ENCODE data around the gene OSBPL8. TPM values are rescaled to one million over a fixed set of nuclear protein-coding genes. Genes with fewer than 3 reads are reported as not detected.

OSBPL8 gene
- total and polyA plus RNA-seq, 2 donors (not counting 1 experiment from before 2014, with no cell fraction given): 89.6 to 240 TPM

DNA sequence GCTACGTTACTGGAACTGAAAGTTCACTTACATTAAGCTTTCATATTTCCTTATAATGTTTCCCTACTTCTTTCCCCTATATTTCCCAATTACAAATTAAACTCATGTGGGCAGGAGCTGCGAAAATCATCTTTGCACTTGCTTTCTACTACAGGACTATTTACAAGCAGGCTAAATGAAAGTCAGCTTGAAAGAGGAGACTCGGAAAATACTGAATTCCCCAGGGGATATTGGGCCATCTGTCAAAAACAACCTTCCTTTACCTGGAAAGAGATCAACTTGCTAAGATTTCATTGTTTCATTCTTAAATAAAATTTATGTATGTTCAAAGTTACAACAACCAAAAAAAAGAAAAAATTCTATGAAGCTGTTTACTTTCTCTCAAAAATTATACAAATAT is 118.6 kb downstream of the OSBPL8 start:
- Histone ChIP-seq H4K20me1 (ENCODE audit: control insufficient read depth, extremely low read depth, insufficient read depth, low read length) (no peaks in the 10 kb centered on the region), H3K27me3 (ENCODE audit: control insufficient read depth, insufficient read depth, low read length) (no peaks in the 10 kb centered on the region), H3K27ac (ENCODE audit: insufficient read depth, low read length) (no peak overlapping the region), H3K9me3 (ENCODE audit: control insufficient read depth, insufficient read depth, low read depth, low read length) (no peaks in the 10 kb centered on the region), H3K4me2 (ENCODE audit: extremely low read depth, insufficient read depth, low read length) (no peak overlapping the region), H3K79me2 (ENCODE audit: control insufficient read depth, insufficient read depth, low read length) (peaks cover 7% of the 10 kb centered on the region), H2AFZ (ENCODE audit: low read length) (no peak overlapping the region), H3K4me3 (replicated peaks in 1 of 4; ENCODE audit: control extremely low read depth in 1 of 4, insufficient read depth in 1 of 4, low read depth in 3 of 4, low read length in 4 of 4) (no peak overlapping the region), H3K9ac (ENCODE audit: insufficient read depth, low read length) (no peak overlapping the region), H3K36me3 (ENCODE audit: control insufficient read depth, insufficient read depth, low read length) (no peaks in the 10 kb centered on the region), H3K4me1 (ENCODE audit: control insufficient read depth, extremely low read depth, insufficient read depth, low read length) (peaks cover under 1% of the 10 kb centered on the region)
- TF ChIP-seq EZH2 (IDR thresholded peaks at IDR 0.05; ENCODE audit: low read length, missing control alignments): no peak
- TF ChIP-seq, protein P1, sequence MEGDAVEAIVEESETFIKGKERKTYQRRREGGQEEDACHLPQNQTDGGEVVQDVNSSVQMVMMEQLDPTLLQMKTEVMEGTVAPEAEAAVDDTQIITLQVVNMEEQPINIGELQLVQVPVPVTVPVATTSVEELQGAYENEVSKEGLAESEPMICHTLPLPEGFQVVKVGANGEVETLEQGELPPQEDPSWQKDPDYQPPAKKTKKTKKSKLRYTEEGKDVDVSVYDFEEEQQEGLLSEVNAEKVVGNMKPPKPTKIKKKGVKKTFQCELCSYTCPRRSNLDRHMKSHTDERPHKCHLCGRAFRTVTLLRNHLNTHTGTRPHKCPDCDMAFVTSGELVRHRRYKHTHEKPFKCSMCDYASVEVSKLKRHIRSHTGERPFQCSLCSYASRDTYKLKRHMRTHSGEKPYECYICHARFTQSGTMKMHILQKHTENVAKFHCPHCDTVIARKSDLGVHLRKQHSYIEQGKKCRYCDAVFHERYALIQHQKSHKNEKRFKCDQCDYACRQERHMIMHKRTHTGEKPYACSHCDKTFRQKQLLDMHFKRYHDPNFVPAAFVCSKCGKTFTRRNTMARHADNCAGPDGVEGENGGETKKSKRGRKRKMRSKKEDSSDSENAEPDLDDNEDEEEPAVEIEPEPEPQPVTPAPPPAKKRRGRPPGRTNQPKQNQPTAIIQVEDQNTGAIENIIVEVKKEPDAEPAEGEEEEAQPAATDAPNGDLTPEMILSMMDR (conservative IDR thresholded peaks at IDR 0.05 in 1 of 2, IDR thresholded peaks at IDR 0.05 in 1 of 2; ENCODE audit: low read depth in 1 of 2, low read length in 2 of 2): no peak
- DNase-seq (ENCODE audit: low read depth in 2 of 2): no peak

DNA sequence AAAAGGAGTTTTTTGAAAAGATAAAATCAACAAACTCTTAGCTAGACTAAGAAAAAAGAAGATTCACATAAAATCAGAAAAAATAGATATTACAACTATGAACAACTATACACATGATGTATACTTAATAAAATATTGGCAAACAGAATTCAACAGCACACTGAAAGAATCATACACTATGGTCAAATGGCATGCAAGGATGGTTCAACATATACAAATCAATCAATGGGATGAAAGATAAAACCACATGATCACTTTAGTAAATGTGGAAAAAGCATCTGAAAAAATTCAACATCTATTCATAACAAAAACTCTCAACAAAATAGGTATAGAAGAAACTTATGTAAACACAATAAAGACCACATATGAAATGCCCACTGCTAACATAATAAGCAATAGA is 126.8 kb downstream of the OSBPL8 start:
- TF ChIP-seq, protein P1 (conservative IDR thresholded peaks at IDR 0.05 in 1 of 2, IDR thresholded peaks at IDR 0.05 in 1 of 2; ENCODE audit: low read depth in 1 of 2, low read length in 2 of 2): no peak
- TF ChIP-seq EZH2 (IDR thresholded peaks at IDR 0.05; ENCODE audit: low read length, missing control alignments): no peak
- no peak overlapping the region for H3K4me2 ChIP-seq (ENCODE audit: extremely low read depth, insufficient read depth, low read length)
- H3K27ac ChIP-seq (ENCODE audit: insufficient read depth, low read length): no peak overlapping the region
- peaks cover 7% of the 10 kb centered on the region for H3K79me2 ChIP-seq (ENCODE audit: control insufficient read depth, insufficient read depth, low read length)
- H3K9me3 ChIP-seq (ENCODE audit: control insufficient read depth, insufficient read depth, low read depth, low read length): no peaks in the 10 kb centered on the region
- H3K27me3 ChIP-seq (ENCODE audit: control insufficient read depth, insufficient read depth, low read length): no peaks in the 10 kb centered on the region
- no peak overlapping the region for H3K4me3 ChIP-seq (replicated peaks in 1 of 4; ENCODE audit: control extremely low read depth in 1 of 4, insufficient read depth in 1 of 4, low read depth in 3 of 4, low read length in 4 of 4)
- no peaks in the 10 kb centered on the region for H3K36me3 ChIP-seq (ENCODE audit: control insufficient read depth, insufficient read depth, low read length)
- H3K4me1 ChIP-seq (ENCODE audit: control insufficient read depth, extremely low read depth, insufficient read depth, low read length): no peaks in the 10 kb centered on the region
- H4K20me1 ChIP-seq (ENCODE audit: control insufficient read depth, extremely low read depth, insufficient read depth, low read length): no peaks in the 10 kb centered on the region
- no peak for DNase-seq (ENCODE audit: low read depth in 2 of 2)
- H2AFZ ChIP-seq (ENCODE audit: low read length): no peak overlapping the region
- no peak overlapping the region for H3K9ac ChIP-seq (ENCODE audit: insufficient read depth, low read length)

DNA sequence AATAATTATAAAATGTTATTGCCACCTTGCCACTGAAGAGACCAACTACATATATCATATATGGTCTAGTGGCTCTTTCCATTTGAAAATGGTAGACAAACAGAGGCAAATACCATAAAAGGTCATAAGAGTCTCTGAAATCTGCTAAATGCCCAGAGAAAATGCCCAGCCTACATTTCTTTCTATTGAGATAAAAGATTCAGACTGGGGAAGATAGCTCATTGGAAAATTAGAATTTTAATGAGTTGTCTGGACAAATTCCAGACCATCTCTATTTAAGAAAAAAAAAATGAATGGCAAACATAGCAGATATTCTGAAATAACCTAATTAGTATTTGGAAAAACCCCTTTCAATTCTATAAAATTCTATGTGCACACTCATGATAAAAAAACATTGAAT is 131.5 kb downstream of the OSBPL8 start:
- no peak for DNase-seq (ENCODE audit: low read depth in 2 of 2)
- Histone ChIP-seq H3K27me3 (ENCODE audit: control insufficient read depth, insufficient read depth, low read length) (no peaks in the 10 kb centered on the region), H3K79me2 (ENCODE audit: control insufficient read depth, insufficient read depth, low read length) (peaks cover 5% of the 10 kb centered on the region), H3K36me3 (ENCODE audit: control insufficient read depth, insufficient read depth, low read length) (no peaks in the 10 kb centered on the region), H3K27ac (ENCODE audit: insufficient read depth, low read length) (no peak overlapping the region), H2AFZ (ENCODE audit: low read length) (no peak overlapping the region), H3K4me1 (ENCODE audit: control insufficient read depth, extremely low read depth, insufficient read depth, low read length) (no peaks in the 10 kb centered on the region), H3K4me2 (ENCODE audit: extremely low read depth, insufficient read depth, low read length) (no peak overlapping the region), H3K4me3 (replicated peaks in 1 of 4; ENCODE audit: control extremely low read depth in 1 of 4, insufficient read depth in 1 of 4, low read depth in 3 of 4, low read length in 4 of 4) (no peak overlapping the region), H4K20me1 (ENCODE audit: control insufficient read depth, extremely low read depth, insufficient read depth, low read length) (no peaks in the 10 kb centered on the region), H3K9me3 (ENCODE audit: control insufficient read depth, insufficient read depth, low read depth, low read length) (no peaks in the 10 kb centered on the region), H3K9ac (ENCODE audit: insufficient read depth, low read length) (no peak overlapping the region)
- TF ChIP-seq EZH2 (IDR thresholded peaks at IDR 0.05; ENCODE audit: low read length, missing control alignments): no peak
- TF ChIP-seq, protein P1 (conservative IDR thresholded peaks at IDR 0.05 in 1 of 2, IDR thresholded peaks at IDR 0.05 in 1 of 2; ENCODE audit: low read depth in 1 of 2, low read length in 2 of 2): no peak
